Measurements from ENCODE around the gene IL34.

- TF ChIP-seq EZH2phosphoT487 (IDR thresholded peaks at IDR 0.05; ENCODE audit: insufficient read depth, low read depth) (no peak), EZH2 (IDR thresholded peaks at IDR 0.05; ENCODE audit: insufficient read depth, poor library complexity, severe bottlenecking) (no peak)
These were observed 7.3 kb upstream of the IL34 start for GRCh38 chr16:70638814-70639792.
